ENCODE data around the gene STMP1.

STMP1 gene

DNA sequence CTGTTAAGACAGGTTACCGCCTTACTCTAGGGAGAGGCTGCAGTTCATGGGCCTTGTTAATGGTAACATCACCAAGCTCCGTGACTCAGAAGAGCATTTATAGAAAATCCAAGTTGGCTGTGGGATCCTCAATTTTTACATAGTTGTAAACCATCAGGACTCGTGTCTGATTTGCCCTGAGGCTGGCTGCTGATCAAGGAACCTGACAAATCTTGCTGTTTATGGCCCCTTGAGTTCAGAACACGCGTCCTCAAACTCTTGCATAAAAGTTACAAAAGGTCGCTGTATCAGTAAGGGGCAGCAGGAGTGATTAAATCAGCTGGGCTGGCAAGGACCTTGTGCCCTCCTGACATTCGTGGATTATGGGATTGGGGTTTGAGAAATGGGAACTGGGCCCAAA is 61.1 kb downstream of the STMP1 start:
- no peak for DNase-seq (ENCODE audit: low spot score)
- in situ Hi-C loops (cut with MboI; ENCODE audit: low pct_unique_long_range_greater_than_20kb, low sequenced_read_pairs, unreplicated experiment): no loop called here
- TF ChIP-seq, protein P1, sequence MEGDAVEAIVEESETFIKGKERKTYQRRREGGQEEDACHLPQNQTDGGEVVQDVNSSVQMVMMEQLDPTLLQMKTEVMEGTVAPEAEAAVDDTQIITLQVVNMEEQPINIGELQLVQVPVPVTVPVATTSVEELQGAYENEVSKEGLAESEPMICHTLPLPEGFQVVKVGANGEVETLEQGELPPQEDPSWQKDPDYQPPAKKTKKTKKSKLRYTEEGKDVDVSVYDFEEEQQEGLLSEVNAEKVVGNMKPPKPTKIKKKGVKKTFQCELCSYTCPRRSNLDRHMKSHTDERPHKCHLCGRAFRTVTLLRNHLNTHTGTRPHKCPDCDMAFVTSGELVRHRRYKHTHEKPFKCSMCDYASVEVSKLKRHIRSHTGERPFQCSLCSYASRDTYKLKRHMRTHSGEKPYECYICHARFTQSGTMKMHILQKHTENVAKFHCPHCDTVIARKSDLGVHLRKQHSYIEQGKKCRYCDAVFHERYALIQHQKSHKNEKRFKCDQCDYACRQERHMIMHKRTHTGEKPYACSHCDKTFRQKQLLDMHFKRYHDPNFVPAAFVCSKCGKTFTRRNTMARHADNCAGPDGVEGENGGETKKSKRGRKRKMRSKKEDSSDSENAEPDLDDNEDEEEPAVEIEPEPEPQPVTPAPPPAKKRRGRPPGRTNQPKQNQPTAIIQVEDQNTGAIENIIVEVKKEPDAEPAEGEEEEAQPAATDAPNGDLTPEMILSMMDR (IDR thresholded peaks at IDR 0.05; ENCODE audit: extremely low read depth, insufficient read depth, missing control alignments): no peak
